HepG2 (cell line): ENCODE data around the gene YIPF5. TPM values are rescaled to one million over a fixed set of nuclear protein-coding genes. Genes with fewer than 3 reads are reported as not detected.

Experiments
- DR1 ChIP-seq: sonication (generic); formaldehyde crosslinking; IDR thresholded peaks from 2 replicates; pipeline ENCODE4 v1.8.0; 2021; ENCODE audit warnings: mild to moderate bottlenecking, missing genetic modification reagents, inconsistent platforms
- EP300 ChIP-seq, 3 experiments: sonication (generic) in 1 of 3; formaldehyde crosslinking in 1 of 3; IDR thresholded peaks; 2 replicates each; pipeline versions ENCODE4 v1.5.1 to v1.6.1; 2011 to 2020; ENCODE audit warnings: low read depth in 2 of 3, low read length in 2 of 3, borderline replicate concordance in 1 of 3, improper control_type of control experiment in 1 of 3, mild to moderate bottlenecking in 1 of 3, missing genetic modification reagents in 1 of 3, moderate library complexity in 1 of 3
- ERF ChIP-seq: IDR thresholded peaks from 2 replicates; pipeline ENCODE4 v1.6.1; 2018; ENCODE audit warnings: missing biosample characterization, missing genetic modification reagents
- GLMP ChIP-seq: sonication (generic); formaldehyde crosslinking; IDR thresholded peaks from 2 replicates; pipeline ENCODE4 v1.9.0; 2021; ENCODE audit warnings: missing genetic modification reagents, mild to moderate bottlenecking, borderline replicate concordance
- IRF2 ChIP-seq: IDR thresholded peaks from 2 replicates; pipeline ENCODE4 v1.6.1; 2018; ENCODE audit warnings: missing genetic modification reagents, missing compliant biosample characterization
- MXI1 ChIP-seq: IDR thresholded peaks from 3 replicates; pipeline ENCODE4 v1.6.1; 2012; ENCODE audit warnings: low read depth, low read length, inconsistent platforms, borderline replicate concordance
- NFE2L2 ChIP-seq: fragments of 150-350 bp; IDR thresholded peaks from 2 replicates; pipeline ENCODE4 v1.6.1; 2014; ENCODE audit warnings: low read length
- PHF20 ChIP-seq: sonication (generic); formaldehyde crosslinking; IDR thresholded peaks from 2 replicates; pipeline ENCODE4 v1.5.0; 2020; ENCODE audit warnings: mild to moderate bottlenecking, missing genetic modification reagents
- SNAI1 ChIP-seq: sonication (generic); formaldehyde crosslinking; IDR thresholded peaks from 2 replicates; pipeline ENCODE4 v1.5.0; 2020; ENCODE audit warnings: mild to moderate bottlenecking, missing genetic modification reagents, borderline replicate concordance
- TBX3 ChIP-seq: fragments of 450-650 bp; IDR thresholded peaks from 2 replicates; pipeline ENCODE4 v1.6.1; 2017; ENCODE audit warnings: antibody characterized with exemption, mild to moderate bottlenecking, inconsistent platforms, borderline replicate concordance
- TRIM24 ChIP-seq: sonication (generic); formaldehyde crosslinking; IDR thresholded peaks from 2 replicates; pipeline ENCODE4 v1.8.0; 2022; ENCODE audit warnings: mild to moderate bottlenecking, missing genetic modification reagents
- ZBTB20 ChIP-seq: sonication (generic); formaldehyde crosslinking; IDR thresholded peaks from 2 replicates; pipeline ENCODE4 v1.8.1; 2023; ENCODE audit warnings: missing genetic modification reagents, low read depth, mild to moderate bottlenecking, borderline replicate concordance
- ZBTB7A ChIP-seq: sonication (generic); formaldehyde crosslinking; IDR thresholded peaks from 2 replicates; pipeline ENCODE4 v1.8.0; 2022; ENCODE audit warnings: mild to moderate bottlenecking, missing genetic modification reagents
- ZMYM3 ChIP-seq: sonication (generic); formaldehyde crosslinking; IDR thresholded peaks from 2 replicates; pipeline ENCODE4 v1.5.1; 2020; ENCODE audit warnings: mild to moderate bottlenecking, missing genetic modification reagents
- ZNF577 ChIP-seq: sonication (generic); formaldehyde crosslinking; IDR thresholded peaks from 2 replicates; pipeline ENCODE4 v1.4.0; 2020; ENCODE audit warnings: mild to moderate bottlenecking, low read depth, missing genetic modification reagents, borderline replicate concordance
- ZNF619 ChIP-seq: sonication (generic); formaldehyde crosslinking; IDR thresholded peaks from 2 replicates; pipeline ENCODE4 v1.4.0; 2020; ENCODE audit warnings: mild to moderate bottlenecking, missing genetic modification reagents
- ZNF674 ChIP-seq: sonication (generic); formaldehyde crosslinking; IDR thresholded peaks from 2 replicates; pipeline ENCODE4 v1.5.0; 2020; ENCODE audit warnings: low read depth, mild to moderate bottlenecking, missing genetic modification reagents
- ZNF678 ChIP-seq: sonication (generic); formaldehyde crosslinking; IDR thresholded peaks from 2 replicates; pipeline ENCODE4 v1.4.0; 2020; ENCODE audit warnings: mild to moderate bottlenecking, missing genetic modification reagents
- polyA plus RNA-seq, 8 experiments: library from polyadenylated mRNA; depleted of rRNA in 3 of 8; stranded (reverse) in 7 of 8; unstranded in 1 of 8; fragments of >200 nt; fragmentation: Illumina TruSeq in 4 of 8; extraction: Trizol in 4 of 8; gene quantifications; 2 replicates each; pipeline versions ENCODE4 v1.2.1 to v1.2.3, GENCODE V29; 2011 to 2016; ENCODE audit warnings: low read depth in 4 of 8, missing spikeins in 1 of 8, mixed read lengths in 1 of 8; ENCODE audit not compliant: insufficient read depth in 1 of 8
- total RNA-seq, 5 experiments: library from RNA; depleted of rRNA; stranded (reverse); fragments of >200 nt; fragmentation: Illumina TruSeq; extraction: Trizol; gene quantifications; 2 replicates each; pipeline ENCODE4 v1.2.3, GENCODE V29; 2016; ENCODE audit warnings: low read depth in 1 of 5
- TF ChIP-seq, protein P1 (sequence below), 2 experiments: IDR thresholded peaks; 2 replicates each; pipeline ENCODE4 v1.6.1; 2011 to 2012; ENCODE audit warnings: low read length in 2 of 2, borderline replicate concordance in 1 of 2, low read depth in 1 of 2, mild to moderate bottlenecking in 1 of 2, moderate library complexity in 1 of 2
- TF ChIP-seq, protein P2 (sequence below): sonication (generic); formaldehyde crosslinking; IDR thresholded peaks from 2 replicates; pipeline ENCODE4 v1.4.0; 2020; ENCODE audit warnings: missing genetic modification reagents, borderline replicate concordance

Gene YIPF5
- total and polyA plus RNA-seq, 2 of the 13 experiments (the other 11 are each of a cell fraction or from before 2014, with no cell fraction given): 61.4 to 73.6 TPM

GRCh38 chr5:144170276-144171024 lies at the start of gene YIPF5, which contains the start of gene KCTD16 (continued):
- TF ChIP-seq EP300 (IDR thresholded peaks at IDR 0.05; ENCODE audit: low read depth in 2 of 2, low read length in 2 of 2) (0 out of 4 replicates have a peak, but pooled peaks of 1 of the 2 experiments have one; percentile 7), EP300 (CRISPR knock-in tag; IDR thresholded peaks at IDR 0.05; ENCODE audit: borderline replicate concordance) (no peak), ZBTB7A (no peak), SNAI1 (CRISPR knock-in tag) (0 out of 2 replicates have a peak, but pooled peaks have one; percentile 32), DR1 (CRISPR knock-in tag) (no peak), TRIM24 (no peak), ZBTB20 (peak; percentile 25; the same call in 1 of the 2 replicates), ZNF619 (no peak), ZNF674 (CRISPR knock-in tag) (no peak), NFE2L2 (no peak), TBX3 (no peak), GLMP (CRISPR knock-in tag) (no peak), ZMYM3 (CRISPR knock-in tag) (no peak), MXI1 (peak; percentile 39; the same call in 1 of the 3 replicates), ZNF577 (CRISPR knock-in tag) (no peak), ERF (CRISPR knock-in tag) (peak; percentile 58; the same call in 1 of the 2 replicates), ZNF678 (no peak), IRF2 (peak; percentile 79; the same call in 1 of the 2 replicates), PHF20 (CRISPR knock-in tag) (peak; percentile 91)
- TF ChIP-seq, protein P1, sequence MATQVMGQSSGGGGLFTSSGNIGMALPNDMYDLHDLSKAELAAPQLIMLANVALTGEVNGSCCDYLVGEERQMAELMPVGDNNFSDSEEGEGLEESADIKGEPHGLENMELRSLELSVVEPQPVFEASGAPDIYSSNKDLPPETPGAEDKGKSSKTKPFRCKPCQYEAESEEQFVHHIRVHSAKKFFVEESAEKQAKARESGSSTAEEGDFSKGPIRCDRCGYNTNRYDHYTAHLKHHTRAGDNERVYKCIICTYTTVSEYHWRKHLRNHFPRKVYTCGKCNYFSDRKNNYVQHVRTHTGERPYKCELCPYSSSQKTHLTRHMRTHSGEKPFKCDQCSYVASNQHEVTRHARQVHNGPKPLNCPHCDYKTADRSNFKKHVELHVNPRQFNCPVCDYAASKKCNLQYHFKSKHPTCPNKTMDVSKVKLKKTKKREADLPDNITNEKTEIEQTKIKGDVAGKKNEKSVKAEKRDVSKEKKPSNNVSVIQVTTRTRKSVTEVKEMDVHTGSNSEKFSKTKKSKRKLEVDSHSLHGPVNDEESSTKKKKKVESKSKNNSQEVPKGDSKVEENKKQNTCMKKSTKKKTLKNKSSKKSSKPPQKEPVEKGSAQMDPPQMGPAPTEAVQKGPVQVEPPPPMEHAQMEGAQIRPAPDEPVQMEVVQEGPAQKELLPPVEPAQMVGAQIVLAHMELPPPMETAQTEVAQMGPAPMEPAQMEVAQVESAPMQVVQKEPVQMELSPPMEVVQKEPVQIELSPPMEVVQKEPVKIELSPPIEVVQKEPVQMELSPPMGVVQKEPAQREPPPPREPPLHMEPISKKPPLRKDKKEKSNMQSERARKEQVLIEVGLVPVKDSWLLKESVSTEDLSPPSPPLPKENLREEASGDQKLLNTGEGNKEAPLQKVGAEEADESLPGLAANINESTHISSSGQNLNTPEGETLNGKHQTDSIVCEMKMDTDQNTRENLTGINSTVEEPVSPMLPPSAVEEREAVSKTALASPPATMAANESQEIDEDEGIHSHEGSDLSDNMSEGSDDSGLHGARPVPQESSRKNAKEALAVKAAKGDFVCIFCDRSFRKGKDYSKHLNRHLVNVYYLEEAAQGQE (IDR thresholded peaks at IDR 0.05; ENCODE audit: borderline replicate concordance in 1 of 2, low read depth in 1 of 2, low read length in 2 of 2): no peak; a peak in 1 of 4 replicates
- TF ChIP-seq, protein P2, sequence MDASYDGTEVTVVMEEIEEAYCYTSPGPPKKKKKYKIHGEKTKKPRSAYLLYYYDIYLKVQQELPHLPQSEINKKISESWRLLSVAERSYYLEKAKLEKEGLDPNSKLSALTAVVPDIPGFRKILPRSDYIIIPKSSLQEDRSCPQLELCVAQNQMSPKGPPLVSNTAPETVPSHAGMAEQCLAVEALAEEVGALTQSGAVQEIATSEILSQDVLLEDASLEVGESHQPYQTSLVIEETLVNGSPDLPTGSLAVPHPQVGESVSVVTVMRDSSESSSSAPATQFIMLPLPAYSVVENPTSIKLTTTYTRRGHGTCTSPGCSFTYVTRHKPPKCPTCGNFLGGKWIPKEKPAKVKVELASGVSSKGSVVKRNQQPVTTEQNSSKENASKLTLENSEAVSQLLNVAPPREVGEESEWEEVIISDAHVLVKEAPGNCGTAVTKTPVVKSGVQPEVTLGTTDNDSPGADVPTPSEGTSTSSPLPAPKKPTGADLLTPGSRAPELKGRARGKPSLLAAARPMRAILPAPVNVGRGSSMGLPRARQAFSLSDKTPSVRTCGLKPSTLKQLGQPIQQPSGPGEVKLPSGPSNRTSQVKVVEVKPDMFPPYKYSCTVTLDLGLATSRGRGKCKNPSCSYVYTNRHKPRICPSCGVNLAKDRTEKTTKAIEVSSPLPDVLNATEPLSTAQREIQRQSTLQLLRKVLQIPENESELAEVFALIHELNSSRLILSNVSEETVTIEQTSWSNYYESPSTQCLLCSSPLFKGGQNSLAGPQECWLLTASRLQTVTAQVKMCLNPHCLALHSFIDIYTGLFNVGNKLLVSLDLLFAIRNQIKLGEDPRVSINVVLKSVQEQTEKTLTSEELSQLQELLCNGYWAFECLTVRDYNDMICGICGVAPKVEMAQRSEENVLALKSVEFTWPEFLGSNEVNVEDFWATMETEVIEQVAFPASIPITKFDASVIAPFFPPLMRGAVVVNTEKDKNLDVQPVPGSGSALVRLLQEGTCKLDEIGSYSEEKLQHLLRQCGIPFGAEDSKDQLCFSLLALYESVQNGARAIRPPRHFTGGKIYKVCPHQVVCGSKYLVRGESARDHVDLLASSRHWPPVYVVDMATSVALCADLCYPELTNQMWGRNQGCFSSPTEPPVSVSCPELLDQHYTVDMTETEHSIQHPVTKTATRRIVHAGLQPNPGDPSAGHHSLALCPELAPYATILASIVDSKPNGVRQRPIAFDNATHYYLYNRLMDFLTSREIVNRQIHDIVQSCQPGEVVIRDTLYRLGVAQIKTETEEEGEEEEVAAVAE: 0 out of 2 replicates have a peak, but pooled peaks have one; percentile 42
